ENCODE measurements around the gene ZNF106. TPM values are rescaled to one million over a fixed set of nuclear protein-coding genes. Genes with fewer than 3 reads are reported as not detected.
A peak's percentile ranks its signal among the peaks of the same experiment; 100 is the strongest.

The ZNF106 gene
- total RNA-seq, 2 experiments from 2014 or later, result 46.4 to 46.6 TPM

DNA sequence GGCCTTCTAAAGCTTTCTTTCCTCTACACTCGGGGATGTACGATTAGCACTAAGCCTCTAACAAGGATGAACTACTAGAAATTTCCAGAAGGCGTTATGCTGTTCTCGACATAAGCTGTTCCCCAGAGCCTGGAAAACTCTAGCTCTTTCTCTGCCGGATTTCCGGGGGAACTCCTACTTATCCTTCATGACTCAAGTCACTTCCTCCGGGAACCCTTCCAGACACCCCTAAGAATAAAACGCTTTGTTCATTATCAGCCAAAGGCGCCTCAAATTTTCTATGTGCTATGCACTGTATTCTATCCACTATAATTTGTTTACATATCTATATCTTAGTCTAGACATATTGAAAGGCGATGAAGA lies 4.0 kb upstream of the ZNF106 start:
- no peaks in the 10 kb centered on the region for H3K27me3 Mint-ChIP-seq
- peak overlapping the region; percentile 90 for H3K27ac Mint-ChIP-seq
- no peak for ATAC-seq
- DNase-seq, result no peak
- TF ChIP-seq, protein P1, sequence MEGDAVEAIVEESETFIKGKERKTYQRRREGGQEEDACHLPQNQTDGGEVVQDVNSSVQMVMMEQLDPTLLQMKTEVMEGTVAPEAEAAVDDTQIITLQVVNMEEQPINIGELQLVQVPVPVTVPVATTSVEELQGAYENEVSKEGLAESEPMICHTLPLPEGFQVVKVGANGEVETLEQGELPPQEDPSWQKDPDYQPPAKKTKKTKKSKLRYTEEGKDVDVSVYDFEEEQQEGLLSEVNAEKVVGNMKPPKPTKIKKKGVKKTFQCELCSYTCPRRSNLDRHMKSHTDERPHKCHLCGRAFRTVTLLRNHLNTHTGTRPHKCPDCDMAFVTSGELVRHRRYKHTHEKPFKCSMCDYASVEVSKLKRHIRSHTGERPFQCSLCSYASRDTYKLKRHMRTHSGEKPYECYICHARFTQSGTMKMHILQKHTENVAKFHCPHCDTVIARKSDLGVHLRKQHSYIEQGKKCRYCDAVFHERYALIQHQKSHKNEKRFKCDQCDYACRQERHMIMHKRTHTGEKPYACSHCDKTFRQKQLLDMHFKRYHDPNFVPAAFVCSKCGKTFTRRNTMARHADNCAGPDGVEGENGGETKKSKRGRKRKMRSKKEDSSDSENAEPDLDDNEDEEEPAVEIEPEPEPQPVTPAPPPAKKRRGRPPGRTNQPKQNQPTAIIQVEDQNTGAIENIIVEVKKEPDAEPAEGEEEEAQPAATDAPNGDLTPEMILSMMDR (IDR thresholded peaks at IDR 0.05), result no peak
- H3K4me3 Mint-ChIP-seq, result peak overlapping the region; percentile 90
- ChIA-PET POLR2A (interaction anchor here (0.5 kb wide), 1 partner anchor 1015 kb away, joined by 3 read pairs; no protein-coding TSS in a partner anchor), CTCF (interaction anchor here (0.7 to 1.4 kb wide), 2 partner anchors 23 to 34 kb away, joined by 3 to 4 read pairs; no protein-coding TSS in a partner anchor)
- no peaks in the 10 kb centered on the region for H3K9me3 Mint-ChIP-seq
- intact Hi-C loops (cut with micrococcal nuclease), result no loop called here
- peaks cover 2% of the 10 kb centered on the region for H3K36me3 Mint-ChIP-seq (ENCODE audit: low read depth)
- H3K4me1 Mint-ChIP-seq (ENCODE audit: low read depth), result peaks cover 56% of the 10 kb centered on the region

DNA sequence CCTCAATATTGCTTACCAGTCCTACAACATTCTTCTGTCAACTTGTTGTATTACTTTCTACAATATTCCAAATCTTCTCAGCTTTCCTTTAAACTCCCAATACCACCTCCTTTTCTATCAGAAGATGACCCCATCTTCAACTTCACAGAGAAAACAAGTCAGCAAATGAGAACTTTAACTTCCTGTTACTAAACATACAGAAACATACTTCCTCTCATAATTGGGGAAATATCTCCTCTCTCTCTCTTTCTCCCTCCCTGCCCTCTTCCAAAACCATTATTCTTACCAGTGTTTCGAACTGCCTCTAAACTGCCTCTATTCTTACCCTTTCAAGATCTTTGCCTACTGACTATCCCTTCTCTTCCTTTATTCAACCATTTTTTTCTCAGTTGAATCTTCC lies 2.7 kb upstream of the ZNF106 start:
- CTCF ChIA-PET, result no interaction called here

DNA sequence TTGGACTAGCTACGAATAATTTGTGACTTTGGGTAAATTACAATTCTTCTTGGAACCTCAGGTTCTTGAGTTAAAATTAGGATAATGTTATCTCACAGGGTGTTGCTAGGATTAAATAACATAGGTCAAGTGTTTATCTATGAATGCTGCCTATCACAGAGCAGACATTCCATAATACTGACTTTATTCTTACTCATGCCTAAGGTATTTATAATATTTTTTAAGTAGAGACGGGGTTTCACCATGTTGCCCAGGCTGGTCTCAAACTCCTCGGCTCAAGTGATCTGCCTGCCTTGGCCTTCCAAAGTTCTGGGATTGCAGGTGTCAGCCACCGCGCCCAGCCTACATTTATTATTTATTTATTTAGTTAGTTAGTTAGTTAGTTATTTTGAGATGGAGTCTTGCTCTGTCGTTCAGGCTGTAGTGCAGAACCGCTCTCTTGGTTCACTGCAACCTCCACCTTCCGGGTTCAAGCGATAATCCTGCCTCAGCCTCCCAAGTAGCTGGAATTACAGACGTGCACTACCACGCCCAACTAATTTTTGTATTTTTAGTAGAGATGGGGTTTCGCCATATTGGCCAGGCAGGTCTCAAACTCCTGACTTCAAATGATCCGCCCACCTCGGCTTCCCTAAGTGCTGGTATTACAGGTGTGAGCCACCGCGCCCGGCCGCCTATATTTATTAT lies 741 bp upstream of the ZNF106 start:
- H3K27me3 Mint-ChIP-seq, result no peaks in the 10 kb centered on the region
- peak overlapping the region; percentile 98 for H3K27ac Mint-ChIP-seq
- POLR2A ChIA-PET, result interaction anchor here (0.7 to 2.6 kb wide), 10 partner anchors 11 to 217 kb away, joined by 3 to 15 read pairs (median 5); partner anchors contain the start of genes HAUS2 and LRRC57
- H3K4me3 Mint-ChIP-seq, result peak overlapping the region; percentile 92
- H3K36me3 Mint-ChIP-seq (ENCODE audit: low read depth), result peaks cover 12% of the 10 kb centered on the region
- CTCF ChIA-PET, result interaction anchor here (2.5 kb wide), 1 partner anchor 7 kb away, joined by 7 read pairs; no protein-coding TSS in a partner anchor
- DNase-seq (no peak), ATAC-seq (no peak)
- peaks cover 47% of the 10 kb centered on the region for H3K4me1 Mint-ChIP-seq (ENCODE audit: low read depth)
- intact Hi-C loops (cut with micrococcal nuclease), result no loop called here
- H3K9me3 Mint-ChIP-seq, result no peaks in the 10 kb centered on the region
- TF ChIP-seq, protein P1 (IDR thresholded peaks at IDR 0.05), result no peak

More for the DNA sequence above, 2.7 kb upstream of the ZNF106 start:
- TF ChIP-seq, protein P1 (IDR thresholded peaks at IDR 0.05), result no peak
- ATAC-seq, result no peak
- intact Hi-C loops (cut with micrococcal nuclease), result no loop called here
- Mint-ChIP-seq H3K27me3 (no peaks in the 10 kb centered on the region), H3K36me3 (ENCODE audit: low read depth) (peaks cover 2% of the 10 kb centered on the region), H3K4me1 (ENCODE audit: low read depth) (peaks cover 51% of the 10 kb centered on the region), H3K9me3 (no peaks in the 10 kb centered on the region), H3K27ac (peak overlapping the region; percentile 32), H3K4me3 (no peak overlapping the region)
- DNase-seq, result no peak
- POLR2A ChIA-PET, result no interaction called here

DNA sequence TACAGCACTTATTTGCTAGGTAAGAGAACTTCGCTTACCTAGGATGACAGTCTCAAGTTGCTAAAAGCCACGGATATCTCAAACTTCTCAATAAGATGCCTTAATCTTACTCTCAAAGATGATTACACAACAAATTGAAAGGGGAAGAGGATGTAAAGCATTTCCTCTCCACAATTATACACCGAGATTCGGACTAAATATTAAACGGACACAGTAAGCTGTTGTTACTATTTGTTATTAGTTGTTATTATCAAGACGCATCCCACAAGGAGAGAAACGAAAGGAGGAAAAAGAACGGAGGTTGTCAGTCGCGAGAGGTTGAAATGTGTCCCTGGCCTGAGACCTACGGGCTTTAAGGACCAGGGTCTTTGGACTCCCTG lies 660 bp downstream of the ZNF106 start:
- no peak for ATAC-seq
- H3K9me3 Mint-ChIP-seq, result no peaks in the 10 kb centered on the region
- H3K4me1 Mint-ChIP-seq (ENCODE audit: low read depth), result peaks cover 40% of the 10 kb centered on the region
- peak overlapping the region; percentile 92 for H3K4me3 Mint-ChIP-seq
- intact Hi-C loops (cut with micrococcal nuclease), result no loop called here
- TF ChIP-seq, protein P1 (IDR thresholded peaks at IDR 0.05), result no peak
- H3K27me3 Mint-ChIP-seq, result no peaks in the 10 kb centered on the region
- POLR2A ChIA-PET, result interaction anchor here (0.8 to 2.6 kb wide), 14 partner anchors 10 to 246 kb away, joined by 3 to 15 read pairs (median 4); partner anchors contain the start of genes GANC, HAUS2, LRRC57 and TMEM87A
- CTCF ChIA-PET, result interaction anchor here (0.6 to 2.5 kb wide), 3 partner anchors 9 to 221 kb away, joined by 3 to 7 read pairs (median 3); no protein-coding TSS in a partner anchor
- DNase-seq, result no peak
- H3K36me3 Mint-ChIP-seq (ENCODE audit: low read depth), result peaks cover 14% of the 10 kb centered on the region
- peak overlapping the region; percentile 98 for H3K27ac Mint-ChIP-seq

DNA sequence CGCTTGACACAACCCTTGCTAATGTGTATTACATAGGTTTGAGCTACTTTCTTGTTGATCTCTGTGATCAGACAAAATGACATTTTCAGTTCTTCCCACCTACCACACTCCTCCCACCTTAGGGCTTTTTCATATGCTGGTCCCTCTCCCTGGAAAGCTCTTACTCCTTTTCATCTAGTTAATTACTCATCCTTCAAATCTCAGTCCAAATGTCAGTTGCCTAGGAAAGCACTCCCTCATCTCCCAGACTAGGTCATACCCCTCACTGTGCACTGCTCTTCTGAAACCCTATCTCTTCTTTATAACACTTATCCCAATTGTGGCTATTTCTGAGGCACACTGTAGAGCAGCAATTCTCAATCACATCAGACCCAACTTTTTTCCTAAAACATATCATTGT lies 7.3 kb downstream of the ZNF106 start:
- H3K27ac Mint-ChIP-seq, result no peak overlapping the region
- no peak overlapping the region for H3K4me3 Mint-ChIP-seq
- peaks cover 2% of the 10 kb centered on the region for H3K9me3 Mint-ChIP-seq
- POLR2A ChIA-PET, result interaction anchor here (1.5 kb wide), 1 partner anchor 29 kb away, joined by 3 read pairs; no protein-coding TSS in a partner anchor
- ATAC-seq (no peak), DNase-seq (no peak)
- intact Hi-C loops (cut with micrococcal nuclease), result no loop called here
- CTCF ChIA-PET, result interaction anchor here (0.9 kb wide), 1 partner anchor 12 kb away, joined by 4 read pairs; no protein-coding TSS in a partner anchor
- TF ChIP-seq, protein P1 (IDR thresholded peaks at IDR 0.05), result no peak
- peaks cover 33% of the 10 kb centered on the region for H3K4me1 Mint-ChIP-seq (ENCODE audit: low read depth)
- peaks cover 27% of the 10 kb centered on the region for H3K36me3 Mint-ChIP-seq (ENCODE audit: low read depth)
- H3K27me3 Mint-ChIP-seq, result no peaks in the 10 kb centered on the region
